Tibial nerve (tissue), 4 donors: ENCODE data around the gene TMEM72. TPM values are rescaled to one million over a fixed set of nuclear protein-coding genes. Genes with fewer than 3 reads are reported as not detected.

Source experiments
- DNase-seq, 2 donors: peaks; one replicate each; pipeline ENCODE4 v3.0.0-alpha.2; 2019; ENCODE audit warnings: low spot score in 2 of 2
- H3K27ac ChIP-seq, 4 donors: fragments of 200-600 bp; sonication (generic) in 3 of 4; one replicate each; pipeline ENCODE4 v1.5.1; 2017 to 2019; ENCODE audit warnings: mild to moderate bottlenecking in 1 of 4
- H3K27me3 ChIP-seq, 2 donors: fragments of 200-600 bp; sonication (generic) in 1 of 2; one replicate each; pipeline versions ENCODE4 v1.5.1 to v1.6.0; 2017 to 2019
- H3K36me3 ChIP-seq, 3 donors: fragments of 200-600 bp; sonication (generic); one replicate each; pipeline ENCODE4 v1.5.1; 2018 to 2019
- H3K4me1 ChIP-seq, 4 donors: fragments of 200-600 bp; sonication (generic) in 3 of 4; one replicate each; pipeline ENCODE4 v1.5.1; 2017 to 2019
- H3K4me3 ChIP-seq, 4 donors: fragments of 200-600 bp; sonication (generic) in 3 of 4; one replicate each; pipeline ENCODE4 v1.5.1; 2017 to 2019; ENCODE audit warnings: mild to moderate bottlenecking in 1 of 4, moderate library complexity in 1 of 4
- H3K9me3 ChIP-seq, 4 donors: fragments of 200-600 bp; sonication (generic) in 3 of 4; one replicate each; pipeline ENCODE4 v1.5.1; 2017 to 2019
- CTCF ChIP-seq, 5 experiments: fragments of 200-600 bp in 3 of 5; fragments of 450-650 bp in 2 of 5; sonication (generic) in 3 of 5; IDR thresholded peaks; one replicate each; pipeline ENCODE4 v1.5.1; 2016 to 2019; ENCODE audit warnings: antibody characterized with exemption in 5 of 5, mild to moderate bottlenecking in 3 of 5, moderate library complexity in 2 of 5
- EP300 ChIP-seq, 2 donors: sonication (generic); formaldehyde crosslinking; IDR thresholded peaks; one replicate each; pipeline ENCODE4 v1.6.1; 2017; ENCODE audit warnings: antibody characterized with exemption in 2 of 2, mild to moderate bottlenecking in 1 of 2
- POLR2A ChIP-seq, 2 donors: fragments of 450-650 bp; IDR thresholded peaks; one replicate each; pipeline ENCODE4 v1.6.1; 2017; ENCODE audit warnings: antibody characterized with exemption in 2 of 2, mild to moderate bottlenecking in 2 of 2, moderate library complexity in 2 of 2
- WGBS, 2 donors: methylation state at CpG; one replicate each; pipeline ENCODE4 v1.1.5; 2018; 5-methylcytosine and 5-hydroxymethylcytosine counted together
- total RNA-seq, 4 donors: library from RNA; depleted of rRNA; stranded (reverse); fragments of >200 nt; gene quantifications; one replicate each; pipeline ENCODE4 v1.1.0, GENCODE V29; 2016

Gene TMEM72
- total RNA-seq, 4 donors from 2014 or later, result 0.20 to 0.21 TPM; not detected in 2

- Histone ChIP-seq H3K4me1 (peaks cover 0 to 77% (median 32%) of the 10 kb centered on the region in 4 donors), H3K36me3 (peaks cover 0 to 8% (median 0%) of the 10 kb centered on the region in 3 donors), H3K27ac (peak overlapping the region in 3 of 4 donors; percentile 19 to 95 (median 94)), H3K27me3 (no peaks in the 10 kb centered on the region), H3K4me3 (no peak overlapping the region), H3K9me3 (no peaks in the 10 kb centered on the region)
- 45 to 64% methylated on average over 3 of the region's 3 CpGs for WGBS, 2 donors
- TF ChIP-seq EP300 (IDR thresholded peaks at IDR 0.05) (no peak), POLR2A (IDR thresholded peaks at IDR 0.05) (no peak), CTCF (IDR thresholded peaks at IDR 0.05) (no peak)
- peak in 1 of 2 donors; percentile 8 for DNase-seq
These were observed 38.8 kb downstream of the TMEM72 start for GRCh38 chr10:44949915-44950314.

GRCh38 chr10:44950326-44951225 is 39.4 kb downstream of the TMEM72 start:
- peak in 1 of 2 donors; percentile 8 for DNase-seq

GRCh38 chr10:44951576-44952226 is 40.6 kb downstream of the TMEM72 start:
- 74 to 79% methylated on average over 7 of the region's 7 CpGs for WGBS, 2 donors
- no peak for TF ChIP-seq CTCF (IDR thresholded peaks at IDR 0.05)
- no peak for TF ChIP-seq POLR2A (IDR thresholded peaks at IDR 0.05)
- Histone ChIP-seq H3K27ac (peak overlapping the region in 2 of 4 donors; percentile 94 to 95), H3K4me3 (no peak overlapping the region), H3K27me3 (no peaks in the 10 kb centered on the region), H3K4me1 (peaks cover 0 to 82% (median 35%) of the 10 kb centered on the region in 4 donors), H3K9me3 (no peaks in the 10 kb centered on the region), H3K36me3 (peaks cover 0 to 22% (median 0%) of the 10 kb centered on the region in 3 donors)
- peak in 1 of 2 donors; percentile 10 for DNase-seq

More at GRCh38 chr10:44950326-44951225, 39.4 kb downstream of the TMEM72 start:
- WGBS, 2 donors, result 86% methylated on average over 10 of the region's 10 CpGs
- peak overlapping the region in 3 of 4 donors; percentile 19 to 95 (median 94) for H3K27ac ChIP-seq
- peaks cover 0 to 11% (median 0%) of the 10 kb centered on the region in 3 donors for H3K36me3 ChIP-seq
- H3K4me1 ChIP-seq, result peaks cover 0 to 80% (median 35%) of the 10 kb centered on the region in 4 donors
- no peak overlapping the region for H3K4me3 ChIP-seq
- no peaks in the 10 kb centered on the region for H3K9me3 ChIP-seq
- no peaks in the 10 kb centered on the region for H3K27me3 ChIP-seq
- TF ChIP-seq EP300 (IDR thresholded peaks at IDR 0.05) (no peak), POLR2A (IDR thresholded peaks at IDR 0.05) (no peak), CTCF (IDR thresholded peaks at IDR 0.05) (no peak)

- Histone ChIP-seq H3K27me3 (no peaks in the 10 kb centered on the region), H3K9me3 (no peaks in the 10 kb centered on the region), H3K27ac (peak overlapping the region in 3 of 4 donors; percentile 30 to 95 (median 94)), H3K4me1 (peaks cover 0 to 90% (median 40%) of the 10 kb centered on the region in 4 donors), H3K36me3 (peaks cover 0 to 25% (median 0%) of the 10 kb centered on the region in 3 donors), H3K4me3 (no peak overlapping the region)
- WGBS, 2 donors, result 23 to 28% methylated on average over 2 of the region's 2 CpGs
- no peak for TF ChIP-seq CTCF (IDR thresholded peaks at IDR 0.05)
- no peak for TF ChIP-seq POLR2A (IDR thresholded peaks at IDR 0.05)
- TF ChIP-seq EP300 (IDR thresholded peaks at IDR 0.05), result no peak
- DNase-seq, result no peak
These were observed 41.7 kb downstream of the TMEM72 start for GRCh38 chr10:44952779-44953231.
